A673 (cell line): ENCODE results near the gene MOB2. TPM values are rescaled to one million over a fixed set of nuclear protein-coding genes. Genes with fewer than 3 reads are reported as not detected.

Source experiments
- BruUV-seq: library from RNA; stranded (reverse); fragments of 400-500 nt; replicated peaks from 2 replicates; lab custom pipeline; 2021; lab: Mats Ljungman, UMichigan
- CTCF ChIA-PET: fragments of 300-600 bp; sonication (Branson Sonifier 250); formaldehyde crosslinking; loops from one replicate; lab custom pipeline; 2022; ENCODE audit warnings: antibody characterized with exemption; lab: Charles Lee
- POLR2A ChIA-PET: fragments of 300-600 bp; sonication (Branson Sonifier 250); formaldehyde crosslinking; loops from one replicate; lab custom pipeline; 2022; ENCODE audit warnings: antibody characterized with exemption; ENCODE audit not compliant: low non-redundant PET; lab: Charles Lee
- DNase-seq: peaks from one replicate; pipeline ENCODE4 v3.0.0-alpha.2; 2015; ENCODE audit warnings: low spot score
- H3K27ac ChIP-seq: fragments of 200-600 bp; sonication (generic); 2 replicates; pipeline ENCODE4 v1.5.1; 2016; ENCODE audit warnings: mixed run types, low read depth, mild to moderate bottlenecking, mixed read lengths, antibody characterized with exemption, low read length; ENCODE audit not compliant: poor library complexity, severe bottlenecking
- H3K27me3 ChIP-seq: fragments of 200-600 bp; sonication (generic); replicated peaks from 2 replicates; pipeline ENCODE4 v1.6.1; 2017; ENCODE audit warnings: mixed run types, low read depth, mild to moderate bottlenecking, mixed read lengths, antibody characterized with exemption, low read length; ENCODE audit not compliant: insufficient read depth, poor library complexity
- H3K36me3 ChIP-seq: fragments of 200-600 bp; sonication (generic); 2 replicates; pipeline ENCODE4 v1.6.1; 2016; ENCODE audit warnings: mixed run types, mild to moderate bottlenecking, mixed read lengths, antibody characterized with exemption, low read length; ENCODE audit not compliant: insufficient read depth, poor library complexity, severe bottlenecking
- H3K4me1 ChIP-seq: fragments of 200-600 bp; sonication (generic); 2 replicates; pipeline ENCODE4 v1.6.1; 2017; ENCODE audit warnings: mixed run types, mild to moderate bottlenecking, mixed read lengths, antibody characterized with exemption, low read length; ENCODE audit not compliant: insufficient read depth, poor library complexity, severe bottlenecking
- H3K4me3 ChIP-seq: fragments of 200-600 bp; sonication (generic); 2 replicates; pipeline ENCODE4 v1.5.1; 2016; ENCODE audit warnings: low read depth, mixed run types, mild to moderate bottlenecking, mixed read lengths, low read length; ENCODE audit not compliant: poor library complexity, severe bottlenecking
- H3K9me3 ChIP-seq: fragments of 200-600 bp; sonication (generic); 2 replicates; pipeline ENCODE4 v1.6.1; 2016; ENCODE audit warnings: mixed run types, low read depth, mild to moderate bottlenecking, mixed read lengths, antibody characterized with exemption, low read length; ENCODE audit not compliant: poor library complexity, severe bottlenecking
- EZH2 ChIP-seq: fragments of 200-600 bp; sonication (generic); IDR thresholded peaks from 2 replicates; pipeline ENCODE4 v1.6.1; 2017; ENCODE audit warnings: borderline replicate concordance, low read depth, mild to moderate bottlenecking, mixed read lengths, antibody characterized with exemption, low read length; ENCODE audit not compliant: poor library complexity, severe bottlenecking
- intact Hi-C: fragments of 100-400 bp; cut with micrococcal nuclease; formaldehyde crosslinking; loops from one replicate; pipeline ENCODE4 v1.10.0; 2022; ENCODE audit not compliant: unreplicated experiment
- total RNA-seq: library from RNA; stranded (reverse); gene quantifications from 2 replicates; pipeline ENCODE4 v1.2.3, GENCODE V29; 2021
- TF ChIP-seq, protein P1 (sequence below): fragments of 300-800, 200-600 bp; sonication (generic); conservative IDR thresholded peaks from 2 replicates; pipeline ENCODE4 v1.5.1; 2017; ENCODE audit warnings: low read depth, mild to moderate bottlenecking, antibody characterized with exemption, low read length, moderate library complexity, mixed read lengths

Gene MOB2
- total RNA-seq, 1 experiment from 2014 or later = 14.7 TPM

DNA sequence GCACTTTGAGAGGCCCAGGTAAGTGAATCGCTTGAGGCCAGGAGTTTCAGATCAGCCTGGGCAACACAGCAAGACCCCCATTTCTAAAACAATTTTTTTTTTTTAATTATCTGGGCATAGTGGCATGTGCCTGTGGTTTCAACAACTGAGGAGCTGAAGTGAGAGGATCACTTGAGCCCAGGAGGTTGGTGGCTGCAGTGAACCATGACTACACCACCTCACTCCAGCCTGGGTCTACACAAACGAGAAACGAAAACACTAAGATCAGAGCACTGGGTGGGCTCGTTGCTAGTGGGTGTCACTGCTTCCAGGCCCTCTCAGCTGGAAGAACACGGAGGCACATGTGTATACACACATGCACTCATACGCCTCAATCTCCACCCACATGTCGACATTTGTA, 4.1 kb upstream of the MOB2 start:
- BruUV-seq = no TSS peak
- DNase-seq = no peak
- ChIA-PET CTCF (no interaction called here), POLR2A (no interaction called here)
- H3K9me3 ChIP-seq = no peaks in the 10 kb centered on the region
- H3K4me1 ChIP-seq = no peaks in the 10 kb centered on the region
- TF ChIP-seq EZH2 = no peak
- TF ChIP-seq, protein P1, sequence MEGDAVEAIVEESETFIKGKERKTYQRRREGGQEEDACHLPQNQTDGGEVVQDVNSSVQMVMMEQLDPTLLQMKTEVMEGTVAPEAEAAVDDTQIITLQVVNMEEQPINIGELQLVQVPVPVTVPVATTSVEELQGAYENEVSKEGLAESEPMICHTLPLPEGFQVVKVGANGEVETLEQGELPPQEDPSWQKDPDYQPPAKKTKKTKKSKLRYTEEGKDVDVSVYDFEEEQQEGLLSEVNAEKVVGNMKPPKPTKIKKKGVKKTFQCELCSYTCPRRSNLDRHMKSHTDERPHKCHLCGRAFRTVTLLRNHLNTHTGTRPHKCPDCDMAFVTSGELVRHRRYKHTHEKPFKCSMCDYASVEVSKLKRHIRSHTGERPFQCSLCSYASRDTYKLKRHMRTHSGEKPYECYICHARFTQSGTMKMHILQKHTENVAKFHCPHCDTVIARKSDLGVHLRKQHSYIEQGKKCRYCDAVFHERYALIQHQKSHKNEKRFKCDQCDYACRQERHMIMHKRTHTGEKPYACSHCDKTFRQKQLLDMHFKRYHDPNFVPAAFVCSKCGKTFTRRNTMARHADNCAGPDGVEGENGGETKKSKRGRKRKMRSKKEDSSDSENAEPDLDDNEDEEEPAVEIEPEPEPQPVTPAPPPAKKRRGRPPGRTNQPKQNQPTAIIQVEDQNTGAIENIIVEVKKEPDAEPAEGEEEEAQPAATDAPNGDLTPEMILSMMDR = no peak
- no peak overlapping the region for H3K4me3 ChIP-seq
- H3K27ac ChIP-seq = no peak overlapping the region
- no peaks in the 10 kb centered on the region for H3K36me3 ChIP-seq
- H3K27me3 ChIP-seq = no peaks in the 10 kb centered on the region
- intact Hi-C loops = no loop called here

- no peak for TF ChIP-seq EZH2
- TF ChIP-seq, protein P1 = no peak
- Histone ChIP-seq H3K27ac (no peak overlapping the region), H3K9me3 (no peaks in the 10 kb centered on the region), H3K4me3 (no peak overlapping the region), H3K36me3 (no peaks in the 10 kb centered on the region), H3K27me3 (no peaks in the 10 kb centered on the region), H3K4me1 (no peaks in the 10 kb centered on the region)
- ChIA-PET POLR2A (no interaction called here), CTCF (no interaction called here)
- no TSS peak for BruUV-seq
- DNase-seq = no peak
- intact Hi-C loops = no loop called here
Measured at GRCh38 chr11:1488575-1489180, 2.1 kb upstream of the MOB2 start.

DNA sequence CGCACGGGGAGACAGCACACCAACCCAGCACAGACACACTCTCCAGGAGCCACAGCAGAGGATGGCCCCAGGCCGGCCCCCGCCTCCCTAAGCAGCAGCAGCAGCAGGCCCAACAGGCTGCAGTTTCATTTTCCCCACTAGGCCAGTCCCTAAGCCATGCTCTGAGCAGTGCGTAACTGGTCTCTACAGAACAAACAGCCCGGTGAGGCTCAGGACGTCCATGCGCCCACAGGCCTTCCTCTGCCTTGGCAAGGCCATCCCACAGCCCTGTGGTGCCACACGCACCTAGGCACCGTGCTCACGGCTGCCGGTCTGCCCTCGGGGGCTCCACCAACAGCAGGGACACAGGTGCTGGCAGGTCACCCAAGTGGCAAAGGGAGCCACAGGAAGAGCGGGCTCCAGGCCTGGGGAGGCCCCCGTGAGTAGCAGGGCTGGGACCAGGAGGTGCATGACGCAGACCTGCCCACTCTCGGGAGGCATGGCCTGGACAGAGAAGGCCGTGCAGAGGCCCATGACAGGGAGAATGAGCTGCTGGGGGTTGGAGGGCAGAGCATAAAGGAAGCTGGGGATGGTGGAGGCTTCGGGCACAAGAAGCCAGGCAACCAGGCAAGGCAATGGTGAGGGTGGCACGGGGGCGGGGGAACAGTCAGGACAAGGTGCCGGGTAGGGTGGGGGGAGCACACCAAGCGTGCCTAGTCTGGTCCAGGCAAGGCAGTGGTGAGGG, 1.4 kb upstream of the MOB2 start:
- TF ChIP-seq EZH2 = no peak
- TF ChIP-seq, protein P1 = no peak
- no TSS peak for BruUV-seq
- no peak overlapping the region for H3K4me3 ChIP-seq
- CTCF ChIA-PET = no interaction called here
- no peaks in the 10 kb centered on the region for H3K27me3 ChIP-seq
- intact Hi-C loops = no loop called here
- no peak overlapping the region for H3K27ac ChIP-seq
- POLR2A ChIA-PET = no interaction called here
- no peaks in the 10 kb centered on the region for H3K4me1 ChIP-seq
- no peak for DNase-seq
- H3K36me3 ChIP-seq = no peaks in the 10 kb centered on the region
- no peaks in the 10 kb centered on the region for H3K9me3 ChIP-seq
